Keratinocyte (primary cell): Measurements from ENCODE around the gene TMEM94. TPM values are rescaled to one million over a fixed set of nuclear protein-coding genes. Genes with fewer than 3 reads are reported as not detected.

ENCODE experiments used
- DNase-seq: peaks from one replicate; pipeline ENCODE4 v3.0.0-alpha.2; 2011; ENCODE audit warnings: low read depth, missing footprints, low spot score
- FAIRE-seq: peaks from 2 replicates; lab custom pipeline; 2011; peaks lifted over from hg19 to GRCh38; lab: Jason Lieb, UNC
- H2AFZ ChIP-seq: 2 replicates; pipeline ENCODE4 v1.6.0; 2012; ENCODE audit warnings: low read length, control low read depth, inconsistent platforms; ENCODE audit not compliant: control insufficient read depth
- H3K27ac ChIP-seq: 2 replicates; pipeline ENCODE4 v1.5.1; 2011; ENCODE audit warnings: low read length; ENCODE audit not compliant: control insufficient read depth, insufficient read depth
- H3K27me3 ChIP-seq: 3 replicates; pipeline ENCODE4 v1.6.0; 2011; ENCODE audit warnings: low read length; ENCODE audit not compliant: control insufficient read depth, insufficient read depth; ENCODE audit errors: extremely low read depth
- H3K36me3 ChIP-seq, 2 experiments: 2 replicates in 1 of 2; 3 replicates in 1 of 2; pipeline ENCODE4 v1.5.1; 2011; ENCODE audit warnings: low read length in 2 of 2, mild to moderate bottlenecking in 1 of 2; ENCODE audit not compliant: control insufficient read depth in 2 of 2, insufficient read depth in 2 of 2; ENCODE audit errors: extremely low read depth in 1 of 2
- H3K4me1 ChIP-seq: 3 replicates; pipeline ENCODE4 v1.5.1; 2011; ENCODE audit warnings: low read length; ENCODE audit not compliant: control insufficient read depth, insufficient read depth; ENCODE audit errors: extremely low read depth
- H3K4me2 ChIP-seq: 3 replicates; pipeline ENCODE4 v1.6.0; 2011; ENCODE audit warnings: low read depth, low read length; ENCODE audit not compliant: control insufficient read depth, insufficient read depth; ENCODE audit errors: extremely low read depth
- H3K4me3 ChIP-seq, 3 experiments: fragments of 200-600 bp in 1 of 3; sonication (generic) in 1 of 3; 2 replicates in 2 of 3; 3 replicates in 1 of 3; pipeline ENCODE4 v1.5.1; 2011 to 2016; ENCODE audit warnings: low read length in 3 of 3, mild to moderate bottlenecking in 3 of 3, control low read depth in 2 of 3, inconsistent platforms in 1 of 3, low read depth in 1 of 3, mixed read lengths in 1 of 3, mixed run types in 1 of 3, moderate library complexity in 1 of 3; ENCODE audit not compliant: control insufficient read depth in 2 of 3, insufficient read depth in 2 of 3; ENCODE audit errors: extremely low read depth in 1 of 3
- H3K79me2 ChIP-seq: 2 replicates; pipeline ENCODE4 v1.6.0; 2012; ENCODE audit warnings: low read length; ENCODE audit not compliant: control insufficient read depth, insufficient read depth
- H3K9ac ChIP-seq: 3 replicates; pipeline ENCODE4 v1.6.0; 2011; ENCODE audit warnings: low read length; ENCODE audit not compliant: control insufficient read depth, insufficient read depth; ENCODE audit errors: extremely low read depth
- H3K9me1 ChIP-seq: 3 replicates; pipeline ENCODE4 v1.6.0; 2011; ENCODE audit warnings: low read length; ENCODE audit not compliant: control insufficient read depth, insufficient read depth; ENCODE audit errors: extremely low read depth
- H3K9me3 ChIP-seq: 2 replicates; pipeline ENCODE4 v1.5.1; 2012; ENCODE audit warnings: low read depth, low read length; ENCODE audit not compliant: control insufficient read depth
- H4K20me1 ChIP-seq: 3 replicates; pipeline ENCODE4 v1.6.0; 2011; ENCODE audit warnings: low read length; ENCODE audit not compliant: control insufficient read depth, insufficient read depth; ENCODE audit errors: extremely low read depth
- EZH2 ChIP-seq: IDR thresholded peaks from one replicate; pipeline ENCODE4 v1.6.1; 2012; ENCODE audit warnings: inconsistent platforms, mild to moderate bottlenecking, low read length, moderate library complexity
- dilution Hi-C: fragments of 300-500 bp; cut with MboI; formaldehyde crosslinking; loops from one replicate; pipeline ENCODE4 v1.7.0; 2020; ENCODE audit warnings: low sequenced_read_pairs; ENCODE audit not compliant: extremely low pct_ligation_motif_present
- polyA plus RNA-seq, 5 experiments: library from polyadenylated mRNA; depleted of rRNA in 3 of 5; stranded (reverse) in 3 of 5; stranded (forward) in 1 of 5; unstranded in 1 of 5; fragments of >200 nt; gene quantifications; 1 replicate in 1 of 5; 2 replicates in 3 of 5; 3 replicates in 1 of 5; pipeline versions ENCODE4 v1.2.1 to v1.2.3, GENCODE V29; 2011 to 2012; ENCODE audit warnings: missing spikeins in 2 of 5, low read depth in 1 of 5, low replicate concordance in 1 of 5
- TF ChIP-seq, protein P1 (sequence below), 3 experiments: IDR thresholded peaks in 1 of 3; conservative IDR thresholded peaks in 1 of 3; optimal IDR thresholded peaks in 1 of 3; 2 replicates in 2 of 3; 3 replicates in 1 of 3; pipeline versions ENCODE3 to v1.5.1; 2011; ENCODE audit warnings: low read length in 3 of 3, mild to moderate bottlenecking in 3 of 3, moderate library complexity in 2 of 3, control low read depth in 1 of 3, inconsistent platforms in 1 of 3; ENCODE audit not compliant: insufficient read depth in 2 of 3; ENCODE audit errors: extremely low read depth in 1 of 3

TMEM94 gene
- polyA plus RNA-seq, 1 donor (not counting 4 experiments of a cell fraction or from before 2014, with no cell fraction given), result 13.6 TPM

DNA sequence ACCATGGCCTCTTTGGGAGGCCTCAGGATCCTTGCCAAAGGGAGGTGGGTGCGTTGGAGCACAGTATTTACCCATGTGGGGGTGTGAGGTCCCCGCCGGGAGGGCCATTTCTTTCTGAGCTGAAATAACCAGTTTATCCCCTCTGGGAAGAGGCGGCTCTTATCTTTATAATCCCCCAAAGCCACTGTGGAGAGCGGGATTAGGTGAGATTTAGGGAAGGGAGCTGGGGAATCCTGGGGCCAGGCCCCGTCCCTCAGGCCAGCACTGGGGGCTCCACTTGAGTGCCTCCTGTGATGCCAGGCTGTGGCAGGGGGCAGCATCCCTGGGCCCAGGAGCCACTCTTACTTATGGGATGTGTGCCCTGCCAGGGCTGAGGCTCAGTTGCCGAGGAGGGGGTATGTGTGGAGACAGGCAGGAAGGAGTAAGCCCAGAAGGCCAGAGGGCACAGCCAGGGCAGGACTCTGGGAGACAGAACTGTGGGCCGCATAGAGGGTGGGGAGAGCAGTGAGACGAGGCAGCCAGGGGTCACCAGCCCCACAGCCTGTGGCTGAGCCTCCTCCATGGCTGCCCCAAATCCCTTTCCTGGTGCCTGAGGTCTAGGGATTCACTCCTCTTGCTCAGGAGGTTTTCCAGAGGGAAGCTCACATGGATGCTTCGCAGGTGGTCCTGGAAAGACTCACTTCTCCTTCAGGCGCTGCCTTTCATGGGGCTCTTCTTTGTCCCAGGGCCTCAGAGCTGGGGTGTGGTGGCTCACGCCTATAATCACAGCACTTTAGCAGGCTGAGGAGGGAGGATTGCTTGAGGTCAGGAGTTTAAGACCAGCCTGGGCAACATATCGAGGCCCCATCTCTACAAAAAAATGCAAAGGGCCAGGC, 25.0 kb downstream of the TMEM94 start:
- Histone ChIP-seq H3K27me3 (no peaks in the 10 kb centered on the region), H2AFZ (no peak overlapping the region), H3K9ac (no peak overlapping the region), H3K4me1 (no peaks in the 10 kb centered on the region), H3K9me1 (no peaks in the 10 kb centered on the region), H4K20me1 (peaks cover 4% of the 10 kb centered on the region), H3K4me3 (no peak overlapping the region), H3K36me3 (peaks cover 0 to 1% of the 10 kb centered on the region in 2 experiments), H3K27ac (no peak overlapping the region), H3K9me3 (no peaks in the 10 kb centered on the region), H3K79me2 (no peaks in the 10 kb centered on the region), H3K4me2 (no peak overlapping the region)
- TF ChIP-seq EZH2, result no peak
- TF ChIP-seq, protein P1, sequence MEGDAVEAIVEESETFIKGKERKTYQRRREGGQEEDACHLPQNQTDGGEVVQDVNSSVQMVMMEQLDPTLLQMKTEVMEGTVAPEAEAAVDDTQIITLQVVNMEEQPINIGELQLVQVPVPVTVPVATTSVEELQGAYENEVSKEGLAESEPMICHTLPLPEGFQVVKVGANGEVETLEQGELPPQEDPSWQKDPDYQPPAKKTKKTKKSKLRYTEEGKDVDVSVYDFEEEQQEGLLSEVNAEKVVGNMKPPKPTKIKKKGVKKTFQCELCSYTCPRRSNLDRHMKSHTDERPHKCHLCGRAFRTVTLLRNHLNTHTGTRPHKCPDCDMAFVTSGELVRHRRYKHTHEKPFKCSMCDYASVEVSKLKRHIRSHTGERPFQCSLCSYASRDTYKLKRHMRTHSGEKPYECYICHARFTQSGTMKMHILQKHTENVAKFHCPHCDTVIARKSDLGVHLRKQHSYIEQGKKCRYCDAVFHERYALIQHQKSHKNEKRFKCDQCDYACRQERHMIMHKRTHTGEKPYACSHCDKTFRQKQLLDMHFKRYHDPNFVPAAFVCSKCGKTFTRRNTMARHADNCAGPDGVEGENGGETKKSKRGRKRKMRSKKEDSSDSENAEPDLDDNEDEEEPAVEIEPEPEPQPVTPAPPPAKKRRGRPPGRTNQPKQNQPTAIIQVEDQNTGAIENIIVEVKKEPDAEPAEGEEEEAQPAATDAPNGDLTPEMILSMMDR (optimal IDR thresholded peaks at IDR 0.05 in 1 of 3, IDR thresholded peaks at IDR 0.05 in 1 of 3, conservative IDR thresholded peaks at IDR 0.05 in 1 of 3; ENCODE audit: extremely low read depth in 1 of 3, insufficient read depth in 2 of 3, low read length in 3 of 3), result no peak
- dilution Hi-C loops, result no loop called here
- DNase-seq, result no peak
- no peak for FAIRE-seq

DNA sequence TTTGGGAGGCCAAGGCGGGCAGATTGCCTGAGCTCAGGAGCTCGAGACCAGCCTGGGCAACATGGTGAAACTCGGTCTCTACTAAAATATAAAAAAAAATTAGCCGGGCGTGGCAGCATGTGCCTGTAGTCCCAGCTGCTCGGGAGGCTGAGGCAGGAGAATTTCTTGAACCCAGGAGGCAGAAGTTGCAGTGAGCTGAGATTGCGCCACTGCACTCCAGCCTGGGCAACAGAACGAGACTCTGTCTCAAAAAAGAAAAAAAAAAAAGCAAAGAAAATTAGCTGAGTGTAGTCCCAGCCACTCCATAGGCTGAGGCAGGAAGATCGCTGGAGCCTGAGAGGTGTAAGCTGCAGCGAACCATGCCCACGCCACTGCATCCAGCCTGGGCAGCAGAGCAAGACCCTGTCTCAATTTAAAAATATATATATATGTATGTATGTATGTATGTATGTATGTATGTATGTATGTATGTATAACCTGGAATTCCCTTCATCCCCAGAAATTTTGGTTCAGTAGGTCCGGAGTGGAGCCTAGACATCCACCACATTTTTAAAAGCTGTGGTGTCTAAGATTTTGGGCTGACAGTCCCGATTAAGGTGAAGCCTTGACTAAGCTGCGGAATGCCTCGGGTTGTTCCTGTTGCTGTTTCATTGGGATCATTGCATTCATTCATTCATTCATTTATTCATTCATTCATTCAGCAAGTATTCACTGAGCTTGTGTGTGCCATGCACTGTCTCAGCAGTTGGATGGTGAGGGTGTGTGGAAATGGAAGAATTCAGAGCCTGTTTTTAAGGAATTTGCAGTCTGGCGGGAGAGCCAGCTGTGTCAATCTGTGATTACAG, 25.9 kb downstream of the TMEM94 start:
- DNase-seq, result no peak
- Histone ChIP-seq H3K4me2 (no peak overlapping the region), H4K20me1 (peaks cover 4% of the 10 kb centered on the region), H3K36me3 (peaks cover 0 to 1% of the 10 kb centered on the region in 2 experiments), H3K9ac (no peak overlapping the region), H3K4me1 (no peaks in the 10 kb centered on the region), H3K27ac (no peak overlapping the region), H3K9me1 (no peaks in the 10 kb centered on the region), H3K27me3 (no peaks in the 10 kb centered on the region), H3K4me3 (no peak overlapping the region), H2AFZ (no peak overlapping the region), H3K79me2 (no peaks in the 10 kb centered on the region), H3K9me3 (no peaks in the 10 kb centered on the region)
- dilution Hi-C loops, result no loop called here
- FAIRE-seq, result no peak
- no peak for TF ChIP-seq EZH2
- TF ChIP-seq, protein P1 (optimal IDR thresholded peaks at IDR 0.05 in 1 of 3, IDR thresholded peaks at IDR 0.05 in 1 of 3, conservative IDR thresholded peaks at IDR 0.05 in 1 of 3; ENCODE audit: extremely low read depth in 1 of 3, insufficient read depth in 2 of 3, low read length in 3 of 3), result no peak
